Stimulated activated CD8-positive, alpha-beta memory T cell treated with anti-CD3 and anti-CD28 coated beads, Interleukin-4, amount 100 ng/mL, for 1 hour (primary cell): ENCODE measurements around the gene TM4SF1.

Experiments used
- DNase-seq, 2 donors: peaks; one replicate each; pipeline ENCODE4 v3.0.0-alpha.2; 2020; ENCODE audit warnings: low read depth in 2 of 2, low spot score in 1 of 2

Gene TM4SF1, protein sequence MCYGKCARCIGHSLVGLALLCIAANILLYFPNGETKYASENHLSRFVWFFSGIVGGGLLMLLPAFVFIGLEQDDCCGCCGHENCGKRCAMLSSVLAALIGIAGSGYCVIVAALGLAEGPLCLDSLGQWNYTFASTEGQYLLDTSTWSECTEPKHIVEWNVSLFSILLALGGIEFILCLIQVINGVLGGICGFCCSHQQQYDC

DNA sequence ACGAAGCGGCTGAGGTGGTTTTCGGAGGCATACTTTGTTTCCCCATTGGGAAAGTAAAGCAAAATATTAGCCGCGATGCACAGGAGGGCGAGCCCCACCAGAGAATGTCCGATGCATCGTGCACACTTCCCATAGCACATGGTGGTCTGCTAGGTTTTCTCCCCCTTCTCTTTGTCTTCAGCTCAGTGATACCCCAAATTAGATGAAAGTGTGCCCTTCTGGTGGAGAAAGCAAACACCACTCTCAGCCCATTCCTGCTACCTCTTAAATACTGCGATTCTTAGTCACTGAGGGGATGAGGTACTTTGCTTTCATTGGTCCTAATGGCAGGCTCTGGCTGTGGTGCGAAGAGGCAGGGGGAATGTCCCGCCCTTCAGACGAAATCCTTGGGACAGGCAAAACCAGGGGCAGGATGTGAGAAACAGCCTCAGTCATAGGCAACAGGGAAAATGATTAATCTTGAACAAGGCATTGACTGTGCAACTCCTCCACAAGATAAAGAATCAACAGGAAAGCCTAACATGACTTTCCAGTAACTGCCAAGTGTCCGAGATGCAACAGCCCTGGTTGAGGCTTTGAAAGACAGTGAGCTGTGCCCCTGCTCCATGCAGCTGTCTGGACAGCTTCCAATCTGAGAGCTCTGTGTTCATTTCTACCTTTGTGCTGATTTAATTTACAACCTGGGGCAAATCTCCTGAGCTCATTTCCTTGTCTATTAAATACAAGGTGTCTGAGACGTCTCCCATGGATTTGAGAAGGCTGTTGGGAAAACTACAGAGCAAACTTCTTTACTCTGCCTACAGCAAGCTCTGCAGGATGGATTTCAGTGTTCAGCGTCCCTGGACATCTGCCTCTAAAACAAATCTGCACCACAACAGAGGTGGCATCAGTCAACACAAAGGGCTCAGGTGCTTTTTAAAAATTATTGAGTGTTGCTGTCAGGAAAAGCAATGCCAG is at the start of gene TM4SF1:
TM4SF1 (minus strand) TSS at position 242 of the 957 bp plus-strand sequence; CDS start at position 140, 102 bp downstream.
- no peak for DNase-seq

DNA sequence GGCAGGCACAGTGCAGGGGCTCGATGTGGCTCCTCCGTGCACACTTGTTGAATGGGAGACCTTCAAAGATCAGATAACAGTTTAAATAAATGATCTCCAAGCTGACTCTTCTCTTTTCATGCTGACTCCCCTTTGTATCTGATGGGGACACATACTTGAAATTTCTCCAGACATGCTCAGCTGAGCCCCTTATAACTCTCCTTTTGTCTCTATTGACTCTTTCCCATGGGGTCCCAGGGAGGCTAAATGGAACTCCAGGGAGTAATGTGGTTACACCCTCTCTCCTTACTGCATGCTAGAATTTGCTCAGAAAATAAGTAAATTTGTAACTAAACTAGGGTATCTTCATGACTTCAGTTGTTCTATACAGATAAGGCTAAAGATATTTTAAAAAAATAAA is 48.9 kb upstream of the TM4SF1 start:
- DNase-seq, result no peak

DNA sequence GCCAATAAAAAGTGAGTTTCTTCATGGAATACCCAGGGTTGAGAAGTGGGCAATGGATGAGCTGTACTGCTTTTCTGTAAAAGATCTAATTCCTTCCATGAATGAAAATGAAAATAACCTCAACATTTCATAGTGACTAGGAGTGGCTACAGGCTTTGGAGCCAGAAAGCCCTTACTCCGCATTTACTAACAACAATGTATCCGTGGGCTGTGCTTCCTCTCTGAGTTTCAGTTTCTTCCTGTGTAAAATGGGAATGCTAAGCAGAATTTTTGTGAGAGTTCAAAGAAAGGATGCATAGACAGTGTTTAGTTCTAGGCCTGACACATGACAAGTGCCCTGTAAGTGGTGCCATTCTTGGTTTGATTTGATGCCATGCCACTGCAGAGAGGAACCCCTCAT is 47.5 kb upstream of the TM4SF1 start:
- DNase-seq, result no peak

DNA sequence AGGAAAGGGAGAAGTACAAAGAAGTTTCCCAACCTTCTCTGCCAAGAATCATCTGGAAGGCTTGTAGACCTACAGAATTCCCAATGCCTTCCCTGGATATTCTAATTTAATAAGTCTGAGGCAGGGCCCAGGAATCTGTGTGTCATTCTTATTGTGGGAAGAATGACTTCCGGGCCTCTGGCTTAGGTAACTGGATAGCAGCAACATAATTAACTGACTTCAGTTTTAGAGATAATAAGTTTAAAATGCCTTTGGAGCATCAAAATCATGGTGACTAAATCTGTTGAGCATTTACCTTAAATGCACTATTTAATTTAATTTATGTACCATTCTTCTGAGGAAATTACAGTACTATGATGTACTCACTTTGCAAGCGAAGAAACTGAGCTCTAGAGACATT is 44.3 kb upstream of the TM4SF1 start:
- no peak for DNase-seq

DNA sequence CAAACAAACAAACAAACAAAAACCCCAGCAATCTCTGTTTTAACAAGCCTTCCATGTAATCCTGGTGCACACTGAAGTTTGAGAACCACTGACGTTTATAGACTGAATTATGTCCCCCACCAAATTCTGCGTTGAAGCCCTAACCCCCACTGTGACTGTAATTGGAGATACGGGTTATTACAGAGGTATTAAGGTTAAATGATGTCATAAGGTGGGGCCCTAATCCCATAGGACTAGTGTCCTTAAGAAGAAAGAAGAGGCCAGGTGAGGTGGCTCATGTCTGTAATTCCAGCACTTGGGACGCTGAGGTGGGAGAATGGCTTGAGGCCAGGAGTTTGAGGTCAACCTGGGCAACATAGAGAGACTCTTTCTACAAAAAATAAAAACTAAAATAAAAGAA is 42.4 kb upstream of the TM4SF1 start:
- no peak for DNase-seq

DNA sequence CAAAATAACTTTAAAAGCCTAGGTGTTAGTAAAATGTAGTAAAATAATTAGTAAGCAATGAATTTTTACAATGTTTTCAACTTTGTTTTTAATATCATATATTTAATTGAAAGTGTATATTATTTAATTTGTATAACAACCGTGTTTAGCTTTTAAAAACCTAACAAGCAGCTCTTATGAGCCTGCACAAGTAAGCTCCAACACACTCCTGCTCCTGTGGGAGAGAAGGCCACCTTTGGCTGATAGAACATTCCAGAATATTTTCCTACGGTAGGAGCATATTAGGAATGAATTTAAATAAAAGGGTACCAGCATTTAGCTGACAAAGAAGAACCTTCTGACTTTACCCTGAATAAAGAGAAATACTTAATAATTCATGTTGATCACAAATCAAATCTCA is 40.3 kb upstream of the TM4SF1 start:
- no peak for DNase-seq

DNA sequence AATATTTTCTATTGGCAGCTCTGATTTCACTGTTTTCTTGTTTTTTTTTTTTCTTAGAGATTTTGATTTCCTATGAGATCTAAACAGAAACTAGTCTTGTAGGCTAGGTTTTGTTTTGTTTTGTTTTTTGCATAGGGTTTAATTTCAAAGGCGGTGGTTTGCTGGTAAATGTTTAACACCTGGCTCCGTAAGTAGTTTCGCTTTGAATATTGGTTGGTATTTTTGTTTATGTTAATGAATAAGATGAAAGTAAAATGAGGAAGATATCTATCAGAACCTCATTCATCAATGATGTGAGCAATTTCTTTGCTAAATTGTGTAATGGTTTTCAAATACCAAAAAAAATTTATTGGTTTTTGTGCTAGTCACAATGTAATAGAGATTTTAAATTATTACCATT is 39.7 kb upstream of the TM4SF1 start:
- DNase-seq, result no peak

DNA sequence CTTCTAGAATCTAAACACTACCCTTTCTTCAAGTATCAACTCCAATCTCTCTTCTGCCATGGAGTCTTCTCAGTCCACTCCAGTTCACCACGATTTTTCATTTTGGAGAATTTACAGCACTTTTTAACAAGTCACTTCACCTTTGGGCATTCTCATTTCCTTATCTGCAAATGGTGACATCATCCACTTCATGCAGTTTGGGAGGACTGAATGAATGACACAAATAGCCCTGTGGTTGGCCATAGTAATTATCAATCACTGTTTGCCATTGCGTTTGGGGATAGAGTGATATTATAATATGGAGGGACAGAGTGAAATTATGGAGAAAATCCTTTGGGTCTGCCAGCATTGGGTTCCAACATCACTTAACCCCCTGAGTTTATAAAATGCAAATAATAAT is 38.0 kb upstream of the TM4SF1 start:
- DNase-seq, result no peak

DNA sequence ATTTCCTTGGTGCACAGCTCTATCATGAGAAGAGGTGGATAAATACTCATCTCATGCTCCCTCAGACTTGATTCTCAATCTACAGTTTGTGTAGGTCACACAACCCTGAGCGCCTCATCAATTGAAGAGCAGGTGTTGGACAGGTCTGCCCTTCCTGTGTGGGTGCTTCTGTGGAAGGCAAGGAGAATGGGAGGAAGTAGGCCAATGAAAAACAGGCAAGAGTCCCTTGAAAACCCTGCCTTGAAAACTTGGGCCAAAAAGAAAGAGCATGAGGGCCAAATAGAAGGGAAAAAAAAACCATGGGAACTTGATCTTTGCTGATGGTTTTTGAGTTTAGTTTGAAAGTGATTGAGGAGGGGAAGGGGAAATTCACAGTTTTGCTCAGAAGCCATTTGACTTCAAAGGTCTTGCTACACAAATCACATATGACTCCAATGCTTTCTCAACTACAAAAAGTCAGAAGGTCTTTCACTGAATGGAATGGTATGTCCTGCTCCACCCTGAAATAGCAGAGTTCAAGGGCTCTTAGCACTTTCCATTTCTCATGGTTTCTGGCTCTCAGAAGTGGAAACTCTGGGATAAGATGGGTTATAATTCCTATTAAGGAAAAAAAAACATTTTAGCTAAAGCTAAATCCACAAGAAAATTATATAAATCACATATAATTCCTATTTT is 37.2 kb upstream of the TM4SF1 start:
- no peak for DNase-seq

DNA sequence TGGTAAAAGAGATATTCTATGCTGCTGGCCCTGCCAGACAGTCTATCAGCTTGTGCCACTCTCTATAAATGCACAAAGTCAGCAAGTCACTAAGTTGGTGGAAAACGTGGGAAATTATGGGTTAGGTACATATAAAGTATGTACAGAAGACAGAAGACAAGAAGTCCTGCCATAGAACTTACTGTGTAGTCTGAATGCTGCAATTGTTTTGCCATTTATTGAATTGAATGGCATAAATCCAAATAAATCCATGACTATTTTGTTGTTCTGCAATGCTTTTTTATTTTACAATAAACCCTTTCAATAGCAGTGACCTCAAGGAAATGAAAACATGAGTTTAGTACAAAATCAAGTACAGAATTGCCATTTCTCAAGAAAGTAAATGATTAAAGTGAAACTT is 34.1 kb upstream of the TM4SF1 start:
- no peak for DNase-seq

DNA sequence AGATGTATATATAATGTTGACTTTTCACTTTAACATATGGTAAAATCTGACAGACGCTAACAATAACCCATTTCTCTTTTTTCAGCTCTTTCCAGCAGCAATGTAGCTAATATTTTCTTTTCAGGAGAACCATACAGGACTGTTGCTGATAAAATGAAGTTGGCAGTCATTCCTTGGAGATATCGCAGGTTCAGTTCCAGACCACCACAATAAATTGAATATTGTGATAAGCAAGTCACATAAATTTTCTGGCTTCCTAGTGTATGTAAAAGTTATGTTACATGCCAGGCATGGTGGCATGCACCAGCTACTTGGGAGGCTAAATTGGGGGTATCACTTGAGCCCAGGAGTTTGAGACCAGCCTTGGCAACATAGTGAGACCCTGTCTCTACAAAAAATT is 31.9 kb upstream of the TM4SF1 start:
- DNase-seq, result no peak

DNA sequence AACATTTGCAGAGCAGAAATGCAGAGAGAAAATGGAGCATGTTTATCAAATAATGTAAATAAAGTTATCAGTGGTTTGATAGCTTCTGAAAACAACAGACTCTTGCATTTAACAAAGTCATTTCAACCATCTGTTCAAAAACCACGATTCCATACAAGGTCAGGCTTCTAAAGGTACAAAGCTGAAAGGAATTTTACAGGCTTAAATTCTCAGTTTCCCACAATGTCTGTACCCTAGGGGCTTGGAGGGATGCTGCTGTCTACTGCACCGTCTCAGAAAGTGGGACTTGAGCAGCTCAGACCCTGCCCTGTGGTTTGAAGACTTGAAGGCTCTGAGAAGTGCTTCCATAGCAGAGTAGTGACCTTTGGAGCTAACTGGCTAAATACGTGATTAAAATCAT is 30.4 kb upstream of the TM4SF1 start:
- no peak for DNase-seq

DNA sequence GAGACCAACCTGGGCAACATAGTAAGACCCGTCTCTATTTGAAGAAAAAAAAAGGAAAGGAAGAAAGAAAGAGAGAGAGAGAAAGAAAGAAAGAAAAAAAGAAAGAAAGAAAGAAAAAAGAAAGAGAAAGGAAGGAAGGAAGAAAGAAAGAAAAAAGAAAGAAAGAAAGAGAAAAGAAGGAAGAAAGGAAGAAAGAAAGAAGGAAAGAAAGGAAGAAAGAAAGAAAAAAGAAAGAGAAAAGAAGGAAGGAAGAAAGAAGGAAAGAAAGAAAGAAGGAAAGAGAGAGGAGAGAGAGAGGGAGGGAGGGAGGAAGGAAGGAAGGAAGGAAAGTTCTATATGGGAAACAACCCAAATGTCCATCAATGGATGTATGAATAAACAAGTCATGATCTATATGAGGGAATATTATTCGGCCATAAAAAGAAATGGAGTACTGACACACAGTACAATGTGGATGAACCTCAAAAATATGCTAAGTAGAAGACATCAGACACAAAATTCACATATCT is 28.8 kb upstream of the TM4SF1 start:
- no peak for DNase-seq

DNA sequence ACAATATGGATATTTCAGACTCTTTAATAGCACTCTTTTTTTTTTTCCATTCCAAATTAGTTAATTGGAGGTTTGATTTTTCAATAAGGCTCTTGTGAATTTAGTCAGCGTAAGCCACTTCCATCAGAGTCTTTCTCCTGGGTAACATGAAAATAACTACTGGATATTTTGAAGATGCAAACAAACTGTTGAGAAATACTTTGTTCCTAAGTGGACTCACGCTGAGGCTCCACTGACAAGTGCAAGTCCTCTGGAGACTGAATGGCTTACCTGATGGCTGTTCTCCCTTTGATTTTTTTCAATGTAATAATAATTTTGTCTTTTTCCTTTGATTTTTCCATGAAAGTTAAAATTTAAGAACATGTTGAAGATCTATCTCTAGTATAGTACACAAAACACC is 26.0 kb upstream of the TM4SF1 start:
- DNase-seq, result no peak

DNA sequence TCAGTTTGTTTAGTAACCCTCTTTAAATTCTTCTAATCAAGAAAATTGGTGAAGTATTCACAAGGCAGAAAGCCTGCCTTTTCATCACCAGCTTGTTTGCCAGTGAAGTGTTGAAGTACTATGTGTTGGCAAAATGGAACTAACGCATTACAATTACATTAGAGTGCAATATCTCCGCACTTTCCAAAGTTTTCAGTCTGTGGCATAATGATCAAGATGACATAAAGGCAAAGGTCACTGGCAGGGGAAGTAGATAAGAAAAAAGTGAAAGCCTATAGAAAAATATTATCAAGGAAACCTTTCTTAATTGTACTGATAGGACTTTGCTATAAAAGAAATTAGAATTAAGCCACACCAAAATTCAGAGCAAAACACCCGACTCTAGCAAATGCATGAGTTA is 25.0 kb upstream of the TM4SF1 start:
- no peak for DNase-seq

DNA sequence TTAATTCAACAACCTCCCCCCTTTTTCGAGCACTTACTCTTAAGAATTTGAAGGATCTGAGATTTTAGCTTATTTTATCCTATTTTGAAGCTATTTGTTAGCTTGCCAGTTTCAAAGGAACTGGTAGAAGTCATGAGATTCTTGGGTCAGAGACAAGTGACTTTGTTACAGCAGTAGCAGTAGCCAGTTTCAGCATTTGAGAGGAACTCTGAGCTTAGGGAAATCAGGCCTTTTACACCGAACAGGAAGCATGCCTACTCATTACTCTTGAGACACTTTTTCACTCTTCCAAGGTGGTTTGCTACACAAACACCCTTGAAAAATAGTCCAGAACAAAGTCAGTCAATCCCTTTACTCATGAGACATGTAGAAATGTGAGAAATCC is 24.5 kb upstream of the TM4SF1 start:
- no peak for DNase-seq

DNA sequence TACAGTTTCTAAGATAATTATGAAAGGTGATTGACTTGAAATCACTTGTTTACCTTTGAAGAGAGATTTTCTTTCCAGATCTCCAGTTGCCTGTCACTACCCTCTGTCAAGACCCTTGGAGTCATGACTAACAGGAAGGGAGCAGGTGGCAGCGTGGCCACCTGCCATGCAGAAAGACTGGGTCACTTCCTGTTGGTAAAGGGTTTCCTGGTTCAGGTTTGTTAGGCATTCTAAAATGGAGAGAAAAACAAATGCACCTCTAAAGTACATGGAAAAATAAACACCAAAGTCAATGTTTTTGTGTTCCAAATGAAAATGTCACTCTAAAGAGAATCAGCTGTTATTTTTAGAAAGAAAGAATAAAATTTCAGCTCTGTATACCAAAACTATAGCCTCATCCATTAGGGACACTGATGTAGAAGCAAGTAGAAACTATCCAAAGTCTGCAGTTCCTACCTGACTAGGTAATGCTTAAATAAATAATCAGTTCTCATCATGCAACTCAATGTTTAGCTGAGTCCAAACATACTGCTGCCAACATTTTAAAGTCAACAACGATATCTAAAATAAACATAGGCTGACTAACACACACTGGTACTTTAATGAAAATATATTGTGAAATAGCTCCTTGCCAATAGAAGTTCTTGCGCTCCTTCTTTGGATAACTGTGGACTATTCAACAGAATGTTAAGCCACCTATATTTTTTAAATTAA is 23.9 kb upstream of the TM4SF1 start:
- DNase-seq, result no peak

DNA sequence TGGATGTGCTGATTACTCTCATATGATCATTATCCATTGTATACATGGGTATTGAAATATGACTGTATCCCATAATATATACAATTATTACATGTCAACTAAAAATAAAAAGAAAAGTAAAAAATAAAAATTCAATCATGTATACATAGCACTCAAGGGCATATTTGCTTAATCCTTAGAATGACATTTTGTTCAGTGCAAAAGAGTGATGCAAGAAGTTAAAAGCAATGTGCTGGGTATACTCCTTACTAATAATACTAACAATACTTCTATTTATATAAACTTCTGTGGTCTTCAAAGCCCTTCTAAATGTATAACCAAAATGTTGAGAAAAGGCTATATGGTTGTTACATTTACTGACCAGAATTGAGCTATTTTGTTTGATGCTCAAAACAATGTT is 23.2 kb upstream of the TM4SF1 start:
- no peak for DNase-seq

DNA sequence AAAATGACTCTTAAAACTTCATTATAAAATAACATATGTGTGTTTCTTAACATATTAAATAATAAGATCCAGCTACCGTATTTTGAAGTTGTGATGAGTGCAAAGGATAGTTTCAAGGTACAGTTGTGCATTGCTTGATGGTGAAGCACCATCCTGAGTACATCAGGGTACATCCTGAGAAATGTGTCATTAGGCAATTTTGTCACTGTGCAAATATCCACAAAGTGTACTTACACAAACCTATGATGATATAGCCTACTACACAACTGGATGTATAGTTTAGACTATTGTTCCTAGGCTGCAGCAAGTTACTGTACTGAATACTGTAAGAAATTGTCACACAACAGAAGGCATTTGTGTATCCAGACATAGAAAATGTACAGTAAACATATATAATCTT is 20.8 kb upstream of the TM4SF1 start:
- no peak for DNase-seq

DNA sequence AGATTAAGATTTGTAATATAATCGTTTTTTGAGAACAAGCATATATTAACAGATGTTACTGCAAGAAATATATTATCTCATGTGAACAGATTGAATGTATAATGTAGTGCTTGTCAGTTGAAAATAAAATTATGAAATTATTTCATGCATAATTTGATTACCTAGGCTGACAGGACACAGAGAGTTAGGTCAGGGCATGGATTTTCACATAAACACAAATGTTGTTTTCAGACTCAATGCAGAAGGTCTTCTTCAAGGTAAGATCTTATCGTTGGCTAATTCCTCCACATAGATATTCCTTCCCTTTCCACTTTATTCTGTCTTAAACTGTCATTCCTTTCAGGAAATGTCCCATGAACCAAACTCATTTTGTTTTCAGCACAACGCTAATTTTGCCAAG is 20.1 kb upstream of the TM4SF1 start:
- no peak for DNase-seq

DNA sequence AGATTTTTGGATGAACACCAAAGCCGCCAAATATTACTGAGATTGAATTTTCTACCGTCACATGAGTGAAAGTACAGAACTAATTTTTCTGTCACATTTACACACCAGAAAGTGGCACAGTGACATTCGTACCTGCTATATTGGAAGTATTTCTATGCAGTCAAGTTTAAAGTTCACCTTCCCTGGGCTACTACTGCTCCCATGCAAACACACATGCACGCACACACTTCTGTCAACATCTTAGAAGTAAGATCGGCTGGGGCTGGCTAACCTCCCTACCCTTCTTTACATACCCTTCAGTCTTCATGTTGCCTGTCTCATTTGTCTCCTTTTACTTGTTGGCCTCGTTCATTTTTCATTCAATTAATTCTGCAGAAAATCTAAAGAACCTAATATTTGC is 19.0 kb upstream of the TM4SF1 start:
- DNase-seq, result no peak
